ENCODE measurements around the gene WDR6.

Gene WDR6

GRCh38 chr3:48979451-48979850 is 27.7 kb upstream of the WDR6 start:
- H3K4me1 ChIP-seq (ENCODE audit: control insufficient read depth in 5 of 5, insufficient read depth in 5 of 5, low read length in 5 of 5), result no peaks in the 10 kb centered on the region
- H3K27ac ChIP-seq (ENCODE audit: low read depth, low read length), result no peak overlapping the region
- no peak overlapping the region for H3K4me3 ChIP-seq (ENCODE audit: low read depth in 1 of 5, low read length in 5 of 5)
- no peaks in the 10 kb centered on the region for H3K9me3 ChIP-seq (ENCODE audit: control insufficient read depth in 5 of 5, low read length in 5 of 5)
- H3K9ac ChIP-seq (ENCODE audit: low read length in 5 of 5), result no peak overlapping the region
- no peaks in the 10 kb centered on the region for H3K27me3 ChIP-seq (ENCODE audit: control insufficient read depth in 5 of 5, insufficient read depth in 4 of 5, low read length in 5 of 5)
- H3K36me3 ChIP-seq (ENCODE audit: control insufficient read depth in 5 of 5, insufficient read depth in 5 of 5, low read length in 5 of 5), result peaks cover 21 to 93% (median 87%) of the 10 kb centered on the region in 5 donors

- no peaks in the 10 kb centered on the region for H3K27me3 ChIP-seq (ENCODE audit: control insufficient read depth in 5 of 5, insufficient read depth in 4 of 5, low read length in 5 of 5)
- no peak overlapping the region for H3K27ac ChIP-seq (ENCODE audit: low read depth, low read length)
- no peaks in the 10 kb centered on the region for H3K4me1 ChIP-seq (ENCODE audit: control insufficient read depth in 5 of 5, insufficient read depth in 5 of 5, low read length in 5 of 5)
- H3K9ac ChIP-seq (ENCODE audit: low read length in 5 of 5), result no peak overlapping the region
- no peaks in the 10 kb centered on the region for H3K9me3 ChIP-seq (ENCODE audit: control insufficient read depth in 5 of 5, low read length in 5 of 5)
- no peak overlapping the region for H3K4me3 ChIP-seq (ENCODE audit: low read depth in 1 of 5, low read length in 5 of 5)
- H3K36me3 ChIP-seq (ENCODE audit: control insufficient read depth in 5 of 5, insufficient read depth in 5 of 5, low read length in 5 of 5), result peaks cover 14 to 93% (median 85%) of the 10 kb centered on the region in 5 donors
These were observed 26.9 kb upstream of the WDR6 start for GRCh38 chr3:48980295-48980694.

- no peaks in the 10 kb centered on the region for H3K9me3 ChIP-seq (ENCODE audit: control insufficient read depth in 5 of 5, low read length in 5 of 5)
- no peaks in the 10 kb centered on the region for H3K27me3 ChIP-seq (ENCODE audit: control insufficient read depth in 5 of 5, insufficient read depth in 4 of 5, low read length in 5 of 5)
- no peak overlapping the region for H3K4me3 ChIP-seq (ENCODE audit: low read depth in 1 of 5, low read length in 5 of 5)
- H3K4me1 ChIP-seq (ENCODE audit: control insufficient read depth in 5 of 5, insufficient read depth in 5 of 5, low read length in 5 of 5), result no peaks in the 10 kb centered on the region
- no peak overlapping the region for H3K9ac ChIP-seq (ENCODE audit: low read length in 5 of 5)
- no peak overlapping the region for H3K27ac ChIP-seq (ENCODE audit: low read depth, low read length)
- peaks cover 14 to 86% (median 79%) of the 10 kb centered on the region in 5 donors for H3K36me3 ChIP-seq (ENCODE audit: control insufficient read depth in 5 of 5, insufficient read depth in 5 of 5, low read length in 5 of 5)
These were observed 25.2 kb upstream of the WDR6 start for GRCh38 chr3:48982016-48982415.

GRCh38 chr3:48982686-48983085 is 24.5 kb upstream of the WDR6 start:
- Histone ChIP-seq H3K9ac (ENCODE audit: low read length in 5 of 5) (no peak overlapping the region), H3K9me3 (ENCODE audit: control insufficient read depth in 5 of 5, low read length in 5 of 5) (no peaks in the 10 kb centered on the region), H3K4me3 (ENCODE audit: low read depth in 1 of 5, low read length in 5 of 5) (no peak overlapping the region), H3K27me3 (ENCODE audit: control insufficient read depth in 5 of 5, insufficient read depth in 4 of 5, low read length in 5 of 5) (no peaks in the 10 kb centered on the region), H3K27ac (ENCODE audit: low read depth, low read length) (no peak overlapping the region), H3K36me3 (ENCODE audit: control insufficient read depth in 5 of 5, insufficient read depth in 5 of 5, low read length in 5 of 5) (peaks cover 14 to 79% (median 75%) of the 10 kb centered on the region in 5 donors), H3K4me1 (ENCODE audit: control insufficient read depth in 5 of 5, insufficient read depth in 5 of 5, low read length in 5 of 5) (no peaks in the 10 kb centered on the region)

GRCh38 chr3:48983096-48983495 is 24.1 kb upstream of the WDR6 start:
- H3K27me3 ChIP-seq (ENCODE audit: control insufficient read depth in 5 of 5, insufficient read depth in 4 of 5, low read length in 5 of 5), result no peaks in the 10 kb centered on the region
- H3K4me3 ChIP-seq (ENCODE audit: low read depth in 1 of 5, low read length in 5 of 5), result no peak overlapping the region
- H3K9ac ChIP-seq (ENCODE audit: low read length in 5 of 5), result no peak overlapping the region
- no peaks in the 10 kb centered on the region for H3K9me3 ChIP-seq (ENCODE audit: control insufficient read depth in 5 of 5, low read length in 5 of 5)
- no peaks in the 10 kb centered on the region for H3K4me1 ChIP-seq (ENCODE audit: control insufficient read depth in 5 of 5, insufficient read depth in 5 of 5, low read length in 5 of 5)
- H3K36me3 ChIP-seq (ENCODE audit: control insufficient read depth in 5 of 5, insufficient read depth in 5 of 5, low read length in 5 of 5), result peaks cover 11 to 76% (median 71%) of the 10 kb centered on the region in 5 donors
- no peak overlapping the region for H3K27ac ChIP-seq (ENCODE audit: low read depth, low read length)

- Histone ChIP-seq H3K27ac (ENCODE audit: low read depth, low read length) (no peak overlapping the region), H3K36me3 (ENCODE audit: control insufficient read depth in 5 of 5, insufficient read depth in 5 of 5, low read length in 5 of 5) (peaks cover 6 to 67% (median 61%) of the 10 kb centered on the region in 5 donors), H3K4me1 (ENCODE audit: control insufficient read depth in 5 of 5, insufficient read depth in 5 of 5, low read length in 5 of 5) (peaks cover 3 to 8% (median 8%) of the 10 kb centered on the region in 5 donors), H3K9ac (ENCODE audit: low read length in 5 of 5) (no peak overlapping the region), H3K27me3 (ENCODE audit: control insufficient read depth in 5 of 5, insufficient read depth in 4 of 5, low read length in 5 of 5) (no peaks in the 10 kb centered on the region), H3K4me3 (ENCODE audit: low read depth in 1 of 5, low read length in 5 of 5) (no peak overlapping the region), H3K9me3 (ENCODE audit: control insufficient read depth in 5 of 5, low read length in 5 of 5) (no peaks in the 10 kb centered on the region)
These were observed 22.5 kb upstream of the WDR6 start for GRCh38 chr3:48984663-48985062.

- H3K36me3 ChIP-seq (ENCODE audit: control insufficient read depth in 5 of 5, insufficient read depth in 5 of 5, low read length in 5 of 5), result peaks cover 6 to 55% (median 51%) of the 10 kb centered on the region in 5 donors
- no peaks in the 10 kb centered on the region for H3K27me3 ChIP-seq (ENCODE audit: control insufficient read depth in 5 of 5, insufficient read depth in 4 of 5, low read length in 5 of 5)
- peaks cover 5 to 19% (median 15%) of the 10 kb centered on the region in 5 donors for H3K4me1 ChIP-seq (ENCODE audit: control insufficient read depth in 5 of 5, insufficient read depth in 5 of 5, low read length in 5 of 5)
- H3K4me3 ChIP-seq (ENCODE audit: low read depth in 1 of 5, low read length in 5 of 5), result no peak overlapping the region
- peak overlapping the region in 1 of 5 donors; percentile 28 for H3K9ac ChIP-seq (ENCODE audit: low read length in 5 of 5)
- H3K9me3 ChIP-seq (ENCODE audit: control insufficient read depth in 5 of 5, low read length in 5 of 5), result no peaks in the 10 kb centered on the region
- H3K27ac ChIP-seq (ENCODE audit: low read depth, low read length), result no peak overlapping the region
These were observed 21.3 kb upstream of the WDR6 start for GRCh38 chr3:48985831-48986376.

GRCh38 chr3:48989126-48989795 is 17.9 kb upstream of the WDR6 start:
- Histone ChIP-seq H3K4me3 (ENCODE audit: low read depth in 1 of 5, low read length in 5 of 5) (peak overlapping the region; percentile 67 to 95 (median 86)), H3K4me1 (ENCODE audit: control insufficient read depth in 5 of 5, insufficient read depth in 5 of 5, low read length in 5 of 5) (peaks cover 9 to 29% (median 24%) of the 10 kb centered on the region in 5 donors), H3K9me3 (ENCODE audit: control insufficient read depth in 5 of 5, low read length in 5 of 5) (no peaks in the 10 kb centered on the region), H3K9ac (ENCODE audit: low read length in 5 of 5) (peak overlapping the region; percentile 66 to 84 (median 72)), H3K27me3 (ENCODE audit: control insufficient read depth in 5 of 5, insufficient read depth in 4 of 5, low read length in 5 of 5) (no peaks in the 10 kb centered on the region), H3K27ac (ENCODE audit: low read depth, low read length) (peak overlapping the region; percentile 90), H3K36me3 (ENCODE audit: control insufficient read depth in 5 of 5, insufficient read depth in 5 of 5, low read length in 5 of 5) (peaks cover 0 to 26% (median 19%) of the 10 kb centered on the region in 5 donors)

GRCh38 chr3:48989796-48990635 is 17.2 kb upstream of the WDR6 start, which contains the start of gene P4HTM:
Gene P4HTM, plus strand, starts transcription at chr3:48990241. Its CDS starts 16 bp downstream, at chr3:48990257.
- peaks cover 9 to 29% (median 24%) of the 10 kb centered on the region in 5 donors for H3K4me1 ChIP-seq (ENCODE audit: control insufficient read depth in 5 of 5, insufficient read depth in 5 of 5, low read length in 5 of 5)

More at GRCh38 chr3:48989796-48990635, 17.2 kb upstream of the WDR6 start, which contains the start of gene P4HTM:
- Histone ChIP-seq H3K4me3 (ENCODE audit: low read depth in 1 of 5, low read length in 5 of 5) (peak within 1 kb of the TSS; percentile 83 to 95 (median 86)), H3K36me3 (ENCODE audit: control insufficient read depth in 5 of 5, insufficient read depth in 5 of 5, low read length in 5 of 5) (peaks cover 0 to 23% (median 12%) of the 10 kb centered on the region in 5 donors), H3K9ac (ENCODE audit: low read length in 5 of 5) (peak within 1 kb of the TSS; percentile 66 to 88 (median 72)), H3K27me3 (ENCODE audit: control insufficient read depth in 5 of 5, insufficient read depth in 4 of 5, low read length in 5 of 5) (no peaks in the 10 kb centered on the region), H3K9me3 (ENCODE audit: control insufficient read depth in 5 of 5, low read length in 5 of 5) (no peaks in the 10 kb centered on the region), H3K27ac (ENCODE audit: low read depth, low read length) (peak within 1 kb of the TSS; percentile 90)
